GM19240 (cell line): Measurements from ENCODE around the gene CHST14.
"Not testable (repeated sequence)": the region's sequence is repeated elsewhere in the genome, so short reads cannot be mapped to it uniquely, and the experiment has no call there.

Experiments
- DNase-seq: peaks from one replicate; pipeline ENCODE4 v3.0.0; 2011; ENCODE audit warnings: low spot score; ENCODE audit not compliant: insufficient read length

The CHST14 gene

DNA sequence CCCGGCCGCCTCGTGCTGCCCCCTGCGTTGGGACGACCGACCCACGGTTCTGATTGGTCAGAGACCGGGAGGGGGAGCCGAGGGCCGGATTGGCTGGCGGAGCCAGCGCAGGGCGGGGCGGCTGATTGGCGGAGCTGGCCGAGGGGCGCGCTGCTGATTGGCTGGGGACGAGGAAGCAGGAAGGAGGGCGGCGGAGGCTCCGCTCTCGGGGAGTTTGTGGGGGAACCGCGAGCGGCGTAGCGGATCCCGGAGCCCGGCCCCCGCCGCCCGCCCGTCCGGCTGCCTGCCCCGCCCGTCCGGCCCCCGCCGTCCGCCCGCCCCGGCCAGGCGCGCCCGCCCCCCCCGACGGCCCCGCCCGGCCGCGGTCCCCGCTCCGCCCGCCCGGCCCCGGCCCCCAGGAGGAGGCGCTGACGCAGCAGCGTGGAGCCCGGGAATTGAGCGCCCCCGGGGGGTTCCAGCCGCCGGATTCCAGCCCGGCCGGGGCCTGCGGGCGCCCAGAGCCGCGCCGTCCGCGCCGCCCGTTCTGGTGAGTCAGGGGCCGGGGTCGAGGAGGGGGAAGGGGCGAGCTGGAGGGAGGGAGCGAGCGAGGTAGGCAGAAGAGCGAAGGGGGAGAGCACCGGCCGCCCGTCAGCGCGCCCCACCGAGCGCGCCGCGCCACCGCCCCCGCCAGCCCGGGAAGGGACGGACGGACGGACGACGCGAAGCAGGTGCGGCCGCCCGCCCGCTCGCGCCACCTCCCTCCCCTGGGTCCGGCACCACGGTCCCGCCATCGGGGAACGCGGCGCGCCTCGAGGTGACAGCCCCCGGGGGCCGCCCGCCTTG lies 29.8 kb upstream of the CHST14 start, which contains the start of gene BAHD1:
Gene BAHD1, plus strand, starts transcription at position 211 of the 822 bp plus-strand sequence. CDS start 17,512 bp downstream, outside the sequence.
- DNase-seq = peak; percentile 99

DNA sequence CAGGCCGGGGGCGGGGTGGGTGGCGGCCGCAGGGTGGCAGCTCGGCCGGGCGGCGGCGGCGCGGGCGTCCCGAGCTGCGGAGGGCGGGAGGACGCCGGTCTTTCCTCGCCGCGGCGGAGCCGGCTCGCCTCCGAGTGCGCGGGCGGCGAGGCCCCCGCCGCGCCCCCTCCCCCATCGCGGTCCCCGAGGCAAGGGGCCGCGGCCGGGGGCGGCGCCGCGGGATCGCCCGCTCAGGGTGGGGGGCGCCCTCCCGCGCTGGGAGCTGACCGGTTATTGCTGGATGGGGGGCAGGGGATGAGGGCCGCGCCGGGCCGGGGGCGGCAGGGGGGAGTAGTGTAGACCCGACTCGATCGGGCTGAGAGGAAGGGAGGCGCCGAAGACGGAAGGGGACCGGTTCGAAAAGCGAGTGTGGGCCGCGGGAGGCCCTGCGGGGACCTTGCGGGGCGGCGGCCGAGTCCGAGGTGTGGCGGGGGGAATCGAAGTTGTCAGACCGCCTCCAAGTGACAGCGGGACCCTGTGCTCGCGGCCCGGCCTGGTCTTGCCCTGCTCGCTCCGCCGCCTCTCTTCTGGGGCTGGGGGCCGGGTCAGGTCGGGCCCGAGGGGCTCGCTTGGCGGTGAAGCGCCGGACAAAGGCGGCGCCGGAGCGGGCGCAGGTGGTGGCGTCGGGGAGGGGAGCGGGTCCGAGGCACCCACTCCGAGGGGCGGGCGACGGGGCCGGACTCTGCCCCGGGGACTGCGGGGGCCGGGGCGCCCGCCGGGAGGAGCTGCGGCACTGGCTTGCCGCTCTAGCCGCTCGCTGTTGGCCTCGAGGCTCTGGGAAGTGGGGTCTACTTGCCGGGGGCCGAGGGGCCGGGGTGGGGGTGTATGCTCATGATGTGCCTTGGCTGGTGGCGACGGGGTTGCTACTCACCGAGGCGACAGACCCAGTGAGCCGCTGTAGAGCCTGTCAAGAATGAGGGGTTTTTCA lies 28.9 kb upstream of the CHST14 start:
- no peak for DNase-seq

DNA sequence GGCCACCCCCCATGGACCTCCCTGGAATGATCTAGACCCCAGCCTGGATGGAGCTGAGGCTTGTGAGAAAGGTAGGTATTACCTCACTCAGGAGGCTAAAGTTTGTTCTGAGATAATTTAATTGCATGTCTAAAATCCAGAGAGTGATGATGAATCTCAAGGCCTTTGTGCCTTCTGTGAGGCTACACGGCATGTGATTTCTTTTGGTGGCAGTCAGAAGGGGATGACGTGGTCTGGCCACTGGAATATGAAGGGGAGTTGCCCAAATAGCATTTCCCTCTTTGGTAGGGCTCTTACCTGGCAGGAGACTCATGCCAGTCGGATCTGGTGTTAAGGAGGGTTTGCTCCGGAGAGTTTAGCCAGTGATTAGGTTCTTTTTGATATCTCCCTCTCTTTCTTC lies 27.5 kb upstream of the CHST14 start:
- no peak for DNase-seq

DNA sequence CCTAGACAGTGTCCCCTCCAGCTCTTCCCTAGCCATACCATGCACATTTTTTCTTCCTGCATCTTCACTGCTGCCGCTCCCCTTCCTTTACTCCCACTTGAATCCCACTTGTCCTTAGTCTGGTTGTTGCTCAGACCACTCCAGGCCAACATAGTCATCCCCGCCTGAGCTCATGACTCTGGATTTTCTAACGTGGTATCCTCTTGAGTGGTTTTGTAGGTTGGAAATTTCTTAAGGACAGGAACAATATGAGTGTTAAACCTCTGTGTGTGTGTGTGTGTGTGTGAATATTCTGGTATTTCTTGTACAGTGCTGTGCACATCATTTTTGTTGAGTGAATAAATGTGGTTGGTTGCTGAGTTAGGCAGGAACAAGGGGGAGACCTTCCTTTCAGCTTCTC lies 26.9 kb upstream of the CHST14 start:
- no peak for DNase-seq

DNA sequence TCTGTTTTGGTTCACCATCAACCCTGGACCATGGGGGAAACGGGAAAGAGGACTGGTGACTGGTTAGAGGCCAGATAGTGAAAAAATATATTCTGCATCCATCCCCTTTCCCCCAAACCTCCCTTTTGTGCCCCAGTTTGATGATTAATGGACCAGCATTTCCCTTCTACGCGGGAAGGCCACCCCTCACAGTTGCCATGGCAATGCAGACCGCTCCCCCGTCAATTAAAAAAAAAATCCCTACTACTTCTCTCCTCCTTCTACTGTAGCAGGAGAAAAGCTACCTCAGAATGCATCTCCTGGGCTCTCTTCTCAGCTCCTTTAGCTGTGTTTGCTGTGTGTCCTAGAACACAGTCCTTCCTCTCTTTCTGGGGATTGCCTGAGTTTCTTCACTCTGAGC lies 26.0 kb upstream of the CHST14 start:
- DNase-seq = no peak

DNA sequence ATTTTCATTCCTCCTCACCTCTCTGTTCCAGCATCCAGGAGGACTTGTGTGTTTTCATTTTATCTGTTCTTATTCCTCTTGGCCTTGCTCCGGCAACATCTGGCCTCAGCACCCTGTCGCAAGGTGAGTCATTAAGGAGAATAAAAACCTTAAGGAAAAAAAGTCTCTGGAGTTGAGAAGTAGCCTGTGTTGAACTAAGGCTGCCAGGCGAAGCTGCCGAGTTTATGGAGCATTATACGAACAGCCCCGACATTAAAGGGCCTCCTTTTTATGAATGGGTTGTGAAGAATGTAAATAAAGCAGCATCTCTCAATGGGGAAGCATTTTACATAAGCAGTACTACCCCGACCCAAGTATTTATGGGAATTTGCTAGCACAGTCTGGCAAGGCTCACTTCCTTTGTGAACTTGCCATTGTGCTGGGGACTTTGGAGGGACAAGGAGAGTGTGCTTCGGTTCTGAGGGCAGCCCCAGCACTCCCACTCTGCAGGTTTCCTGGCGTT lies 25.3 kb upstream of the CHST14 start:
- no peak for DNase-seq

DNA sequence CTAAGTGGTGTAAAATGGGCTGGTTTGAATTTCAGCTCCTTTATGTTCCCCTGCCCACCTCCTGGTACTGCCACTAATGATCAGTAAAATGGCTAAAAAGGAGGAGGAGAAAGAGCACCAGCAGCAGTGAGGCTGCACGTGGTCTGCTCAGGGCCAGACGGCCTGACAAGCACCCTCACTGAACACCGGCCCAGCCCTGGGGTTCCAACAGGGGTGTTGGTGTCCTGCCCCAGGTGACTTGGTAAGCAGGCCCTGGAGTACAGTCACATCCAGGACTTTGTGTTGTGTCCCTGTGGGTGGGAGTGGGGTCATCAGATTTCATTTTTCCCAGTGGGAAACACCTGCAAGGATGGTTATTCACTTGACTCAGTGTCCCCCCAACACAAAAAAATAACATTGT lies 24.6 kb upstream of the CHST14 start:
- DNase-seq = no peak

DNA sequence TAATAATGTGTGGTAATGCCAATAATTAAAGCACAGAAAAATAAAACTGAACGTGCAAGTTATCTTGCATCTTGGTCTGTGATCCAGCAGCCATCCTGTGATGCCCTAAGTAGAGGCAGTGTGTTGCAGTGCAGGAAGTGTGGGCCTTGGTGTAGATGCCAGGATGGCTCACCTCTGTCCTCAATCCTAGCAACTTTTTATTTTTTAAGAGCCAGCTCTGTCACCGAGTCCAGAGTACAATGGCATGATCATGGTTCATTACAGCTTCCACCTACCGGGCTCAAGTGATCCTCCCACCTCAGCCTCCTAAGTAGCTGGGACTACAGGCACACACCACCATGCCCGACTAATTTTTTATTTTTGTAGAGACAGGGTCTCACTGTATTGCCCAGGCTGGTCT lies 22.4 kb upstream of the CHST14 start:
- DNase-seq = no peak

DNA sequence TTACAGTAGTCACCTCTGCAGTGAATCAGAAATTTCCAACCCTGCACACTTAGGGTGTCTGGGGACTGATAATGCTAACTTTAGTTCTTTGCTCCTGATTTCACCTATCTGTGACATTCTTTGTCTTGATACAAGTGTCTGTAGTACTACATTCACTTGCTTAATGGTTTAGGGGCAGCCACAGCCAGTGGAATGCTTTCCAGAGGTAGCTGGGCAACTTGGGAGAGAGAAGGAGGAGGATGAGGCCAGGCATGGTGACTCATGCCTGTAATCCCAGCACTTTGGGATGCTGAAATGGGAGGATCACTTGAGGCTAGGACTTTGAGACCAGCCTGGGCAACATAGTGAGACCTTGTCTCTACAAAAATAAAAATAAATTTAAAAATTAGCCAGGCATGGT lies 21.5 kb upstream of the CHST14 start:
- DNase-seq = no peak

DNA sequence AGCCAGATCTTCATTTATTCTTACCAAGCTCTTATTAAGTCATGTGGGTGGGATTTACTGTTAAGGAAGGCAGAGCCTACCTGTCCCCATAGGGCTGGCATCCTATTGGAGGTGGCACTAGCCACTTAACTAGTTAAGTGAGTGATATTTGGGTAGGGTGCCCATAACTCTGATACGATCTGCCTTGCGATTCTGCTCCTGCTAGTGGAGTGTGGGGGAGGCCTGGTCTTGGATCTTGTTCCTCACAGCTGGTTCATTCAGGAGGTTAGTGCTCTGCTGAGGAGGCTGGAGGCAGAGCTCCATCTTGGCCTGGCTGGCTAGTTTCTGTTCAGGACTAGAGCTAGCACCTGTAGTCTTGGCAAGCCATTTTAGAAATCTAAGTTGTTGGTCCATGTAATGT lies 20.7 kb upstream of the CHST14 start:
- DNase-seq = no peak

DNA sequence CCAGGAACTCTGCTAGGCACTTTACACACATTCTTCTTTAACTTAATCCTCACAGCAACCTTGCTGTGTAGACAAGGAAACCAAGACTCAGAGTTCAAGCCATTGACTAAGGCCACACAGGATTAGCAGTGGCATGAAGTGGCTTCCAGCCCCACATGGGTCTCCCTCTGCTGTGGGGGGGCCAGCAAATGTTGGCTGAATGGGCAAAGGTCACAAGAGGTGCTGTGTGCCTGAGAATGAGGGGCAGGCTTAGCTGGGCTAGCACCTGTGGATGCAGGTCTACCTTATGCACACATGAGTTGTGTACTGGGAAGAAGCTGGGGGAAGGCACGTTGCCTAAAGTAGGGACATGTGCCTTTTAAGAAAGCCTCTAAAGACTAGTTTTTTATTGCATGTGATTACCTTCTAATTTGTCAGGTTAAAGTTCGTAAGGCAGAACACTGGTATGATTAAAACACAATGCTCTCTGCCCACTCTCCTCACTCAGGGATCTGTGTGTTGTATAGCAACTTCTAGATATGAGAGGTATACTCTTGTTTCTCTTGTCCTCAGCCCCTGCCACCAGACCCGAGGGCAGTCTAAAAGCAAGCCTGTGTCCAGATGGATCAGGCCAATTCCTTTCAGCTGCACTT lies 19.1 kb upstream of the CHST14 start:
- DNase-seq = no peak

DNA sequence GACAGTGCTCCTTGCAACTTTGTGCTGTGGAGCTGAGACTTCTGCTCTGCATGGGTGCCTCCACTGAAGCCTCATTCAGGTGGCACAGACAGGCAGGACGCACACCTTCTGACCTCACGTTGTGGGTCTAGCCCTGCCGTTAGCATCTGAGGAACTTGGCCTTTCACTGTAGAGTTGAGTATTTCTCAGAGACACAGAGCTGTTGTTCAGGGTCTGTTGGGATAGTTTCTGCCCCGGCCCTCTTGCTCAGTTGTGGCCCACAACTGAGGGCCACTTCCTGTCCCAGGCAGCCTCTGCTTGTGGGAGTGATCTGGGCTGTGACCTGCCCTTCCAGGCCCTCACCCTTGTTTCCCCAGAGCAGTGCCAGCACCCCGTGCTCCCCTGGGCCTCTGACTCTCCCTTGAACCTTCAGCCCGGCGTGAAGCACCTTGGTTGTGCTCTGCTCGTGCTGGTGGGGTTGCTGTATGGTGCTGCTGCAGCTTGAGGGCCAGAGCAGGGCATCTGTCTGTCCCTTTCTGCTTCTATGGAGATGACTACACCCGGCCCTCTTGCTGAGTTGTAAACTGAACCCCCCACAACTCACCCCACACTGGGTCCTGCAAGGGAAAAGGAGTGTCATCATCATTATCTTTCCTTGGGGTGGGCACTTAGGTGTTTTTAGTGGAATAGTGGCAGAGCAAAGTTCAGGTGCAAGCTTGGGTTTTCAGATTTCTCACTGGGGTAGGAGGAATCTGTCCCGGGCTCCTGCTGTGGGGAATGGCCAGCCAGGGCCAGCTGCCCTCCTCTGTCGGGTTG lies 18.3 kb upstream of the CHST14 start:
- no peak for DNase-seq

DNA sequence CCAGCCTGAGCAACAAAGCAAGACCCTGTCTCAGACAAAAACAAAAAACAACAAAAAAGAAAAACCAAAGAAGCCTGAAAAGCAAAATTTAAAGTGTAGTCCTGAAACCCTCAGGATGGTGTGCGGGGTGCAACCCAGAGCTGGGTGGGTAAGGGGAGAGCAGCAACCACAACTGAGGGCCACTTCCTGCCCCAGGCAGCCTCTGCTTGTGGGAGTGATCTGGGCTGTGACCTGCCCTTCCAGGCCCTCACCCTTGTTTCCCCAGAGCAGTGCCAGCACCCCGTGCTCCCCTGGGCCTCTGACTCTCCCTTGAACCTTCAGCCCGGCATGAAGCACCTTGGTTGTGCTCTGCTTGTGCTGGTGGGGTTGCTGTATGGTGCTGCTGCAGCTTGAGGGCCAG lies 16.8 kb upstream of the CHST14 start:
- DNase-seq = not testable (repeated sequence)

DNA sequence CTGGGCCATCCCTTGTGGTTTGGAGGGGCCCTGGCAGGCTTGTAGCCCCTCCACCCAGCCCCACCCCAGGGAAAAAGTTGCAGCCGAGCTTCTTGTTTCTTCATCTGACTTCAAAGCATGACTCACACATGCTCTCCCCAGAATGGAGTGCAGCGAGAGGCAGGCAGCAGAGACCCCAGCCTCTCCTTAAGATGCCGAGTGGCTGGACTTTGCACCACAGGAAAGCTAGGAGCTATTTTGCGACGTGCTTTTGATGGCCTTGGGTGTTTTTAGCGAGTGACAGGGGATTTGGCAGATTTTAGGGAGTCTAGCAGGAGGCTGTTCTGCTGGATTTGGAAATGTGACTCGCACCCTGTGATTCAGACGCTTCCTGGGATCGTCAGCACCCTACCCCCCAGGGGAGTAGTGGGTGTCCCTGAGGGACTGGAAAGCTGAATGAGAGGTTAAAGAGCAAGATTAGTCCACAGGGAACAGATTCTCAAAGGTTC lies 15.8 kb upstream of the CHST14 start:
- DNase-seq = no peak

DNA sequence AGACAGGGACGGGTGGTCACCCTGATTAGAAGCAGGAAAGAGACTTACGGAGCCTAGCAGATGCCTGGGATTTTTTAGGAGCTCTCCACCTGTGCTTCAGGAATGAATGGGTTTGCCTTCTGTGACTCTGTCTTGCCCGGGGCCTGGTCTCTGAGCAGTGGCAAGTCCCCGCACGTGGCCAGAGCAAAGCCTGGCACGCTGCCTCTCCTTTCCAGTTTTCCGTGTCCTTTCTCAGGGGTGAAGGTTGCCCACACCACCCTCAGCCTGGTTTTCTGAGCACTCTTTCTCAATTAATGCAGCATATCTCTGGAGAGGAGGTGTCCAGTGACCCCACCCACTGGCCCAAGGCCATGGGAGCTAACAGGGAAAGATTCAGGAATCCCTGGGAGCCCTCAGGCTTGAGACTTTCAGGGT lies 14.5 kb upstream of the CHST14 start:
- no peak for DNase-seq

DNA sequence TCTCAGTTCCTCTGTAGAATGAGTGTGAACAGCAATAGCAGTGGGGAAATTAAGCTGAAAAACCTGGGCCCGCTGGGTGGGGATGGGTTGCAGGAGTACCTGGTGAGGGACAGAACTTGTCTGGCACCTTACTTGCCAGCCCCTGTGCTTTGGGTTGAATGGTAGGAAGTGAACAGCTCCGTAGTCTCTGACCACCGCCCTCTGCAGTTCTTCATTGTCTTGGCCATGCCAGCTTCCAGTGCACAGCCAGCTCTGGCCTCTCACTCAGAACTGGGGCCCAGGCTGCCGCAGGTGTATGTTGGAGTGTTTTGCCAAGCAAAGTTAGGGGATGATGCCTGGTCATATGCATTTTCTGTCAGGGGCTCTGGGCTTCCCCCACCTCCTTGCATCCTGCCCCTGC lies 14.0 kb upstream of the CHST14 start:
- DNase-seq = no peak

DNA sequence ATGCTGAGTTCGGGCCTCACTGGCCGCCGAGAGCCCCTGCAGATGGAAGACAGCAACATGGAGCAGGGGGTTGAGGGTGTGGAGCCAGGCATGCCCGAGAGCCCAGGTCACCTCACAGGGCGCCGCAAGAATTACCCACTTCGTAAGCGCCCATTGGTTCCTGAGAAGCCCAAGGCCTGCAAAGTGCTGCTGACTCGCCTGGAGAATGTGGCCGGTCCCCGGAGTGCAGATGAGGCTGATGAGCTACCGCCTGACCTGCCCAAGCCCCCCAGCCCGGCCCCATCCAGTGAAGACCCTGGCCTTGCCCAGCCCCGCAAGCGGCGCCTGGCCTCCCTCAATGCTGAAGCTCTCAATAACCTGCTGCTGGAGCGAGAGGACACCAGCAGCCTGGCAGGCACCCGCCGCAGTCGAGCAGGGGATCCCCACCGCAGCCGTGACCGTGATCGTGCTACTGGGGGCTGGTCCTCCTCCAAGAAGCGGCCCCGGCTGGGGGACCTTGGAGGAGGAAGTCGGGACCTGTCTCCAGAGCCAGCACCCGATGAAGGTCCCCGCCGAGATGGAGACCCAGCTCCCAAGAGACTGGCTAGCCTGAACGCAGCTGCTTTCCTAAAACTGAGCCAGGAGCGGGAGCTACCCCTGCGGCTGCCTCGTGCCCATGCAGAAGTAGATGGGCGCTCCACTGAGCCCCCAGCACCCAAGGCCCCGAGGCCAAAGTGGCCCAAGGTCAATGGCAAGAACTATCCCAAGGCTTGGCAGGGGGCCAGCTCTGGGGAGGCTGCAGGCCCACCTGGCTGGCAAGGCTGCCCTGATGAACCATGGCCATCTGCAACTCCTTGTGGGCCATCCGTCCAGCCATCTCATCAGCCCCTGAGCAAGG lies 12.1 kb upstream of the CHST14 start:
- no peak for DNase-seq

DNA sequence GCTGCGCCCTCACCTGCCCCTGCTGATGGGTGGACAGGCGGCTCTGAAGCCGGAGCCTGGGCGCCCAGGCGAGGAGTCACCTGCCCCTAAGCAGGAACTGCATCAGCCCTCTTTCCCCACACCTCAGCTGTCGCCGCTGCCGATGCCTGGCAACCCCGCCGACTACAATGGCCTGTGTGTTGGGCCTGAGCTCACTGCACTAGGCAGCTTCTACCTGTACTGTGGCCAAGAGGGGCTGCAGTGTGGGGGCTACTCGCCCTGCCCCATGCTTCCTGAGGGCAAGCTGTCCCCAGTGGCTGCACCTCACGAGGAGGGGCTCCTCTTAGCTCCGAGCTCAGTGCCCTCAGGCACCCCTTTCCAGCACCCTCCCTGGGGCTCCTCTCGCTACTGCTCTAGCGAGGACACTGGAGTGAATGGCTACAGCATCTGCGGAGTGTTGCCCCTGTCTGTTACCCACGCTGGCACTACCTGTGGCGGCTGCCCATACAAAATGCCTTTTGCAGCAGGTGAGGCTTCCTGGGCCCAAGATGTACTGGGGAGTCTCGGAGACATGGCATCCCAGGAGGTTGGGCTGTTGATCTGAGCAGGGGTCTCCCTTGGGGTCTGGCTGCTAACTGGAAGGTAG lies 11.3 kb upstream of the CHST14 start:
- DNase-seq = no peak

DNA sequence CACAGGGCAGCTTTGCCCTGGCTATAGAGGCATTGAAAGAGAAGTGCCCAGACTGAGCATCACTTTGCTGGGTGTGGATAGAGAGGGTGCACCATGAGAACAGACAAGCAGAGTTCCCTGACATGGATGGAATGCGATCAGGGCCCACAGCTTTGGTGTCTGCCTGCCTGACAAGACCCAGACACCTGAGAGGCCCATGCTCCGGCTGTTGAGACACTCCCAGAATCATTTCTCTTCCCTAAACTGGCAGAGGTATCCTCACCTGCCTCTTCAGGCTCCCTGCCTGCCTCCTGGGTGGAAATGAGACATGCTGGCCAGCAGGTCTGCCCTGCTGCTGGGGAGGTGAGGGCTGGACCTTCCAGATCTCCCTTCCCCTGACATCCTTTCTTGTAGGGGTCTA lies 10.4 kb upstream of the CHST14 start:
- DNase-seq = no peak
